Measurements from ENCODE around the gene TKFC.
"Not testable (repeated sequence)": the region's sequence is repeated elsewhere in the genome, so short reads cannot be mapped to it uniquely, and the experiment has no call there.

TKFC gene

DNA sequence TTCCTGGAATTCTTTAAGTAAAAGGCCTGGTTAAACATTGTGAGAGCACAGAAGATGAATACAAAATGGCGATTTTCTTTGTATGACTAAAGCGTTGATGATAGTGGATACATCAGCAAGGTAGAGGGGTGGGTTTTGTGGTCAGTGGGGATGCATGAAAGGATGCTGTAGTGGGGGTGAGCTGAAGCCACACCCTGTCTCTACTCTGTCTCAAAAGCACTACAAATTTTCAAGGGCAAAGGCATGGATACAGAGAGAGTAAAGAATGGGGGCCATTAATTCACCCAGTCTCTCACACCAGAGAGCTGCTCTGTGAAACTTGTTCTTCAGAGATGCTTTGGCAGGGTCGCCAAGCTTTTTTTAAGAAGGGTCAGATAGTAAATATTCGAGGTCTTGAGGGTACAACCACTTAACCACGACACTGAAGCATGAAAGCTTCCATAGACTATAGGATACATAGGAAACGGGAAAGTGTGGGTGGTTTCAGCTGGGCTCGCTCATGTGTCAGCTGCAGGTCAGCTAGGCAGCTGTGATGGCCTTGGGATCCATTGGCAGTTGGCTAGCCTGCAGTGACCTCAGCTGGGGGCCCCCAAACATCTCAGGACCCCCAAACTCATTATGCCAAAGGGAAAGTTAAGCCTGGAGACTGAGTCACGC, 37.4 kb downstream of the TKFC start:
- DNase-seq = no peak

DNA sequence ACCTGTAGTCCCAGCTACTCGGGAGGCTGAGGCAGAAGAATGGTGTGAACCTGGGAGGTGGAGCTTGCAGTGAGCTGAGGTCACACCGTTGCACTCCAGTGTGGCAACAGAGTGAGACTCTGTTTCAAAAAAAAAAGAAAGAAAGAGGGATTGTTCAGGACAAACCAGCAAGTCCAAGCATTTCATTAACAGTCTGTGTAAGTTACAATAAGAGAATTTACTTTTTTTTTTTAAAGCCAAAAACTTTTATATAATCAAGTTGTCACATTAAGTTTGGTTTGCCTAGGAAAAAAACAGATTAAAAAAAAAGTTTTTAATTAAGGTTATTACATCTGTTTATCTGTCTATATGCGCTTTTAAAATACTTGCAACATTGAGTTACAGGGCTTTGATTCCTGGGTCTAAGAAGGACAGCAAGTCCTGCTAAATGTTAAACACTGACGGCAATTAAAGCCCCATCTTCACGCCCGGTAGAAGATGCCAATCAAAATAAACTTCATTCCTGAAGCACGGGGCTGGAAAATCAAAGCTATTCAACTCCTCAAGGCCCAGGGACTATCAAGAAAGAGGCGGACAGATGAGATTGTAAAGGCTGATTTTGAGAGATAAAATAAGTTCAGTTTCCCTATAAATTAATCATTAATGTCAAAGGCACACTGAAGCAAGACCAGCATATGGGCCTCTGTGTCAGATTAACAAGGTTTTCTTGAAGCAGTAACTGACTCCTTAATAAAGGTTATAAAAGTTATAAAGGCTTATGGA, 39.8 kb downstream of the TKFC start:
- no peak for DNase-seq

DNA sequence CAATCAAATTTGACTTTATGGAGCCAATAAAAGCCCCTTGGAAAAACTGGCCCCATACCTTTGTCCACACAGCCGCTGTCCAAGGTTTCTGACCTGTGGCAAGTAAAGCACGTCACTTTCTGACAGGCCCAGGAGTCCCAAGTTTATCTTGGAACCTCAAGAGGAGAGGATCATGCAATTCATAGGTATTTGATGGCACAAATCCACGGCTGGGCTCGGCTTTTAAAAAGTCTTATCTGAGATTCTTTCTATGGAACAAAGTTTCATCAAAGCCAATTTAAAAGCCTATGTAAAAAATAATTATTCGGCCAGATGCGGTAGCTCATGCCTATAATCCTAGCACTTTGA, 42.7 kb downstream of the TKFC start:
- no peak for DNase-seq

DNA sequence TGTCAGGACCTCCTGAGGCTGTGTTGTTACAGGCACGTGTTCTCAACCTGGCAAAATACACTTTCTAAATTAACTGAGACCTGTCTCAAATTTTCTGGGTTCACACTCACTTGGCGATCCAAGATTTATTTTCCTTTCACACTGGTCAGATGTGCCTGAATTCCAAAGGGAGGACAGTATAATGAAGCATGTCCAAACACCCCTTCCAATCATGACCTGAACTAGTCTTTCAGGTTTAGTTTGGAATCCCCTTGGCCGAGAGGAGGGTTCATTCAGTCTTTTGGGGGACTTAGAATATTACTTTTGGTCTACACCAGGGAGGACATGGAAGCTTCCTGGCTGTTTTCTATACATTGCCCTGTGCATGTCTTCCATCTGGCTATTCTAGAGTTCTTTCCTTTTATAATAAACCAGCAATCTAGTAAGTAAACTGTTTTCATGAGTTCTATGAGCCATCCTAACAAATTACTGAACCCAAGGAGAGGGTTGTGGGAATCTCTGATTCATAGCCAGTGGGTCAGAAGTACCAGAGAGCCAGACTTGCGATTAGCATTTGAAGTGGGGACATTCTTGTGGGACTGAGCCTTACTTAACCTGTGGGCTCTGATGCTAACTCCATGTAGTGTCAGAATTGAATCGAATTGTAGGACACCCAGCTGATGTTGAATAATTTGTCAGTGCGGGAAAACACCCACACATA, 44.6 kb downstream of the TKFC start:
- no peak for DNase-seq

DNA sequence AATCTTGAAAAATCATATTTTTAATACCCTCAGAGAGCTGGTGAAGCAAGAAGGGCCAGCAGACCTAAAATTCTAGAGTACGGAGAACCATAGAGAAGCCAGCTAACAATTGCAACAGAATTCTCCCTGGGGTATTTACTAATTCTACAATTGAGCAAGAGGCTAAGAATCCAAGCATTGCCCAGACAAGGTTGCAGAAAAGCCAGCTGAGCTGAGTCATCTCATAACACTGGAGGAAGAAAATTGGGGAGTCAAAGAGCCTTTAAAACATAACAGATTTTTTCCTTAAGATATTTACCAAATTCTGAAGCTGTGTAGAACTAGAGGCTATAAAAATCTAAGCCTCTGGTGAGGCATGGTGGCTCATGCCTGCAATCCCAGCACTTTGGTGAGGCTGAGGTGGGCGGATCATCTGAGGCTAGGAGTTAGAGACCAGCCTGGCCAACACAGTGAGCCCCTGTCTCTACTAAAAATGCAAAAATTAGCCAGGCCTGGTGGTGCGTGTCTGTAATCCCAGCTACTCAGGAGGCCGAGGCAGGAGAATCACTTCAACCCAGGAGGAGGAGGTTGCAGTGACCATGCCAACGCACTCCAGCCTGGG, 45.8 kb downstream of the TKFC start:
- no peak for DNase-seq

DNA sequence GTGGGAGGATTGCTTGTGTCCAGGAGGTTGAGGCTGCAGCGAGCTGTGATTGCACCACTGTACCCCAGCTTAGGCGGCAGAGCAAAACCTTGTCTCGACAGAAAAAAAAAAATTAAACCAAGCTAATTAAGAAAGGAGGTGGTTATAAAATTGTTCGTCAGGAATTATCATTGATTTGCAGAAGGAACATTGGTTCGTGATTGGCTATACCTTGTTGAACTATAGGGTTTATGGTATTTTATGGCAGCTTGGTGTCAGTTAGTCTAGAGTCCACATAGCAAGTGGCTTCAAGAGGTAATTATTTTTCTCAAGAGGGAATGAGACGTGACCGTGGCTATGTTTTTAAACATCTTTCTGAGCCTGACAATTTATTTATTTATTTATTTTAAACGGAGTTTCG, 47.9 kb downstream of the TKFC start:
- no peak for DNase-seq

DNA sequence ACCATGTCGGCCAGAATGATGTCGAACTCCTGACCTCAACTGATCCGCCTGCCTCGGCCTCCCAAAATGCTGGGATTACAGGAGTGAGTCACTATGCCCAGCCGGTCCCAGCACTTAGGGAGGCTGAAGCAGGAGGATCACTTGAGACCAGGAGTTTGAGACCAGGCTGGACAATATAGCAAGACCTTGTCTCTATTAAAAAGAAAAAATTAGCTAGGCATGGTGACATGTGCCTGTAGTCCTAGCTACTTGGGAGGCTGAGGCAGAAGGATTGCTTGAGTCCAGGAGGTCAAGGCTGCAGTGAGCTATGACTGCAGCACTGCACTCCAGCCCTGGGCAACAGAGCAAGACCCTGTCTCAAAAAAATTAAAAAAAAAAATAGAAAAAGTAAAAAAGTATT, 50.8 kb downstream of the TKFC start:
- not testable (repeated sequence) for DNase-seq

DNA sequence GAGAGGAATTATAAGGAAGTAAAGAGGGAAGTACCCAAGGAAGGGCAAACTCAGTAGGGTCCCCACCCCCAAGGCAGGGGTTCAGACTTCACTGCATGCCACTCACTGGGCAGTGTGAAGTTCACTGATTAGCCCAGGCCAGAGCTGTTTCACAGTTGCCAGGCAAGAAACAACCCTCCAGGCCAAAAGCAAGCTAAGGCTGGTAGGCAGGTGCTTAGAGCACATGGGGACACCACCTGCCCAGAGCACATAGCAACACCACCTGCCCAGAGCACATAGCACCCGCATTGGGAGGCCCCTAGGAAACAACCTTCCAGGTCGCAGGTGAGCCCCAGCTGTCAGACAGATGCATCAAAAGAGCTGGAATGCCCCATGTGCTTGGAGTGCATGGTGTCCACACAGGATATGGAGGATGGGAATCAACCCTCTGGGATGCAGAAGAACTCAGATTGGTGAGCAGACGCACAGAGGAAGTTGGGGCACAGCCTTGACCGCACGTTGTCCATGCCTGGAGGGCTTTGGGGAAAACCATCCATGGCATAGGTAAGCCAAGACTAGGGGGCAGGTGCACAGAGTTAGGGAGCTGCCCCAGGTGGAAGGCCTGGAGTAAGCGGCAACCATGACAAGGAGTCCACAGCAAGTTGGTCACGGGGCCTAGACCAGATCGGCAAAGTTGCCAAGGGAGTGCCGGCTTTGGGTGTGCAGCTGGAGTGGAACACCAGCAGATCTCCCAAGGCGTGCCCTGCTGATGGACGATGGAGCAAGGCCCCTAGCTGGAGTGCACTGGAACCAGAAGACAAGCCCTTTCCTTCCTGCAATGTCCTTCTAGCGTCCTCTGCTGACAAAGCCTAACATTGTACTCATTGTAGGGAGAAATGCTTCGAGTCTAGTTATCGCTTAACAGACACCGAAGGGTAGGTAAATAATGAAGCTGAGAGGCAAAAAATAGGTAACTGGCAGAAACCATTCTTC, 51.5 kb downstream of the TKFC start:
- DNase-seq = peak; percentile 28

DNA sequence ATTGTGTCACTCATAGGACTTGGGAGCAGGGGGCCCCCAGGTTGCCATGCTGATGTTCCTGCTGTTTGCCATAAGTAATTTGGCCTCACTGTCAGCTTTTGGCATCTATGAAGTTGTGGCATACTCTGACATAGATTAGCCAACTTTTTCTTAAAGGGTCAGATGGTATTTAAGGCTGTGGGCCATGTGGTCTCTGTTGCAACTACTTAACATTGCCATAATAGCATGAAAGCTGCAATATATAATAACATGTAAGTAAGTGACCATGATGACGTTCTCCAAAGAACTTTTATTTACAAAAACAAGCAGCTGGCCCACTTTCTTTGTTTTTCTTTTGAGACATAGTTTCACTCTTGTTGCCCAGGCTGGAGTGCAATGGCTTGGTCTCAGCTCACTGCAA, 57.1 kb downstream of the TKFC start:
- DNase-seq = no peak

DNA sequence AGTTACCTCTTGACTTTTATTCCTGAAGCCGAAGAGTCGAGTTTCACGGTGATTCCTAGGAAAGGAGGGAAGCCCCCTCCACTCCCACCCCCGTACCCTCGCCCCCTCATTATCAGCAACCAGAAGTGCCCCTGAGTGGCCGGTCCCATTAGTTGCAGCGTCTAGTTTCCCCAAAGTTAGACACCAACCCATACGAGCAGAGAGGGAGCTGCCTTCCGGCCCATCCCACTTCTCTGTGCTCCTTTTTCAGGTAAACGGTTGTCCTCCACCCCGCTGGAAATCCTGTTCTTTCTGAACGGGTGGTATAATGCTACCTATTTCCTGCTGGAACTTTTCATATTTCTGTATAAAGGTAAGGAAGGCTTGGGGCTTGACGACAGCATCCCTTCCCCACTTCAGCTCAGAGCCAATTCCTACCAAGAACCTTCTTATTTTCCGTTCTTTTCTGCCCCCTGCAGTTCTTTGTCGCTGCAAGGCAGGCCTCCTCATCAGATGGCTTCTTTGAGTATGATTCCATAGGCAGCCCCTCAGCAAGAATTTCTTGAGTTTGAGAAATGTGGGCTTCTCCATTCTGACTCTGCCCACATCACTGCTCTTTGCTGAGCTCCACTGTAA, 60.1 kb downstream of the TKFC start:
- peak; percentile 18 for DNase-seq

All from NCI-H82 (cell line).